HepG2 (cell line): ENCODE results near the gene TTLL10. TPM values are rescaled to one million over a fixed set of nuclear protein-coding genes. Genes with fewer than 3 reads are reported as not detected.

Experiments used
- ATAC-seq: fragments of 200-7000 bp; cut with Tn5 transposase; 3 replicates; pipeline ENCODE4 v1.9.1; 2020; ENCODE audit warnings: mild to moderate bottlenecking, moderate library complexity
- BruUV-seq: library from RNA; stranded (reverse); fragments of 400-500 nt; replicated peaks from 2 replicates; lab custom pipeline; 2021; lab: Mats Ljungman, UMichigan
- CTCF ChIA-PET: fragments of 300-600 bp; formaldehyde crosslinking; extraction: SDS; loops from one replicate; lab custom pipeline; 2021; ENCODE audit warnings: low total read pairs, inconsistent platforms, low intra/inter-chr PET ratio; lab: Yijun Ruan, JAX
- POLR2A ChIA-PET: fragments of 350-600 bp; sonication (Branson Sonifier 250); formaldehyde crosslinking; loops from one replicate; lab custom pipeline; 2020; ENCODE audit warnings: antibody characterized with exemption, inconsistent platforms; lab: Yijun Ruan, JAX
- DNase-seq: peaks from one replicate; pipeline ENCODE4 v3.0.0-alpha.2; 2015; ENCODE audit warnings: low spot score
- FAIRE-seq: peaks from 3 replicates; lab custom pipeline; 2011; peaks lifted over from hg19 to GRCh38; lab: Jason Lieb, UNC
- H2AFZ ChIP-seq: one replicate; pipeline ENCODE4 v1.6.1; 2011; ENCODE audit warnings: low read length, inconsistent platforms
- H3K27ac ChIP-seq: fragments of 300-600 bp; 3 replicates; pipeline ENCODE4 v1.8.0; 2011; ENCODE audit warnings: mixed run types, mild to moderate bottlenecking, mixed read lengths, low read length, inconsistent platforms; ENCODE audit not compliant: insufficient read depth; ENCODE audit errors: extremely low read length
- H3K27me3 ChIP-seq, 2 experiments: fragments of 200-600 bp in 1 of 2; 2 replicates in 1 of 2; 3 replicates in 1 of 2; pipeline versions ENCODE4 v1.6.0 to v1.8.0; 2011; ENCODE audit warnings: low read length in 2 of 2, mild to moderate bottlenecking in 2 of 2, moderate library complexity in 2 of 2, inconsistent platforms in 1 of 2; ENCODE audit not compliant: insufficient read depth in 2 of 2, control insufficient read depth in 1 of 2
- H3K36me3 ChIP-seq, 2 experiments: fragments of 200-600 bp in 1 of 2; replicated peaks in 1 of 2; 2 replicates in 1 of 2; 3 replicates in 1 of 2; pipeline versions ENCODE4 v1.5.1 to v1.8.0; 2011; ENCODE audit warnings: low read length in 2 of 2, inconsistent platforms in 1 of 2; ENCODE audit not compliant: insufficient read depth in 2 of 2, control insufficient read depth in 1 of 2
- H3K4me1 ChIP-seq: 2 replicates; pipeline ENCODE4 v1.5.1; 2012; ENCODE audit warnings: low read length, inconsistent platforms; ENCODE audit not compliant: insufficient read depth
- H3K4me2 ChIP-seq: 2 replicates; pipeline ENCODE4 v1.6.0; 2011; ENCODE audit warnings: low read depth, low read length, inconsistent platforms
- H3K4me3 ChIP-seq, 3 experiments: fragments of 200-600 bp in 1 of 3; sonication (generic), shearing (Covaris generic) in 1 of 3; replicated peaks in 1 of 3; 2 replicates each; pipeline ENCODE4 v1.5.1; 2011 to 2016; ENCODE audit warnings: low read length in 3 of 3, inconsistent platforms in 2 of 3, low read depth in 2 of 3, mild to moderate bottlenecking in 2 of 3, control low read depth in 1 of 3, mixed read lengths in 1 of 3; ENCODE audit not compliant: insufficient read depth in 1 of 3
- H3K79me2 ChIP-seq: one replicate; pipeline ENCODE4 v1.6.1; 2011; ENCODE audit warnings: low read length, inconsistent platforms; ENCODE audit not compliant: insufficient read depth
- H3K9ac ChIP-seq: 2 replicates; pipeline ENCODE4 v1.6.0; 2011; ENCODE audit warnings: mild to moderate bottlenecking, low read depth, low read length, inconsistent platforms; ENCODE audit not compliant: insufficient read depth
- H3K9me3 ChIP-seq: 2 replicates; pipeline ENCODE4 v1.5.1; 2012; ENCODE audit warnings: mild to moderate bottlenecking, low read length
- H4K20me1 ChIP-seq: 2 replicates; pipeline ENCODE4 v1.6.0; 2011; ENCODE audit warnings: inconsistent platforms, mild to moderate bottlenecking, low read length, moderate library complexity; ENCODE audit not compliant: insufficient read depth
- ATF1 ChIP-seq: IDR thresholded peaks from 2 replicates; pipeline ENCODE4 v1.6.1; 2016; ENCODE audit warnings: mild to moderate bottlenecking, control low read depth
- KMT2A ChIP-seq: sonication (generic); formaldehyde crosslinking; IDR thresholded peaks from 2 replicates; pipeline ENCODE4 v1.4.0; 2020; ENCODE audit warnings: missing genetic modification reagents
- NFIC ChIP-seq: IDR thresholded peaks from 2 replicates; pipeline ENCODE4 v1.6.1; 2012; ENCODE audit warnings: mild to moderate bottlenecking, low read length, inconsistent platforms
- PCBP2 ChIP-seq: fragments of 200-400 bp; formaldehyde crosslinking; optimal IDR thresholded peaks from 2 replicates; pipeline ENCODE3; 2018; ENCODE audit warnings: low read length, low read depth; ENCODE audit not compliant: poor library complexity, severe bottlenecking
- SIN3A ChIP-seq: IDR thresholded peaks from 2 replicates; pipeline ENCODE4 v1.6.1; 2011; ENCODE audit warnings: low read depth, mild to moderate bottlenecking, control low read depth, low read length, borderline replicate concordance
- SNAI1 ChIP-seq: sonication (generic); formaldehyde crosslinking; IDR thresholded peaks from 2 replicates; pipeline ENCODE4 v1.5.0; 2020; ENCODE audit warnings: mild to moderate bottlenecking, missing genetic modification reagents, borderline replicate concordance
- ZNF124 ChIP-seq: sonication (generic); formaldehyde crosslinking; IDR thresholded peaks from 2 replicates; pipeline ENCODE4 v1.4.0; 2020; ENCODE audit warnings: missing genetic modification reagents
- ZNF615 ChIP-seq: sonication (generic); formaldehyde crosslinking; IDR thresholded peaks from 2 replicates; pipeline ENCODE4 v1.5.0; 2020; ENCODE audit warnings: mild to moderate bottlenecking, missing genetic modification reagents, borderline replicate concordance
- ZNF792 ChIP-seq: IDR thresholded peaks from 2 replicates; pipeline ENCODE4 v1.6.1; 2016
- WGBS: methylation state at CpG from one replicate; pipeline ENCODE4 v1.1.6; 2017; ENCODE audit warnings: low lambda C conversion rate; 5-methylcytosine and 5-hydroxymethylcytosine counted together
- in situ Hi-C: cut with HindIII; loops from 2 replicates; pipeline ENCODE4 v1.10.0; 2017; ENCODE audit warnings: low pct_unique_long_range_greater_than_20kb; ENCODE audit not compliant: extremely low pct_ligation_motif_present
- intact Hi-C: fragments of 100-400 bp; cut with micrococcal nuclease; formaldehyde crosslinking; loops from one replicate; pipeline ENCODE4 v1.10.0; 2022; ENCODE audit not compliant: unreplicated experiment
- polyA plus RNA-seq, 8 experiments: library from polyadenylated mRNA; depleted of rRNA in 3 of 8; stranded (reverse) in 7 of 8; unstranded in 1 of 8; fragments of >200 nt; fragmentation: Illumina TruSeq in 4 of 8; extraction: Trizol in 4 of 8; gene quantifications; 2 replicates each; pipeline versions ENCODE4 v1.2.1 to v1.2.3, GENCODE V29; 2011 to 2016; ENCODE audit warnings: low read depth in 4 of 8, missing spikeins in 1 of 8, mixed read lengths in 1 of 8; ENCODE audit not compliant: insufficient read depth in 1 of 8
- total RNA-seq, 5 experiments: library from RNA; depleted of rRNA; stranded (reverse); fragments of >200 nt; fragmentation: Illumina TruSeq; extraction: Trizol; gene quantifications; 2 replicates each; pipeline ENCODE4 v1.2.3, GENCODE V29; 2016; ENCODE audit warnings: low read depth in 1 of 5
- TF ChIP-seq, protein P1 (sequence below), 2 experiments: IDR thresholded peaks; 2 replicates each; pipeline ENCODE4 v1.6.1; 2011 to 2012; ENCODE audit warnings: low read length in 2 of 2, borderline replicate concordance in 1 of 2, low read depth in 1 of 2, mild to moderate bottlenecking in 1 of 2, moderate library complexity in 1 of 2

TTLL10 gene
- total and polyA plus RNA-seq, 2 of the 13 experiments (the other 11 are each of a cell fraction or from before 2014, with no cell fraction given): not detected

DNA sequence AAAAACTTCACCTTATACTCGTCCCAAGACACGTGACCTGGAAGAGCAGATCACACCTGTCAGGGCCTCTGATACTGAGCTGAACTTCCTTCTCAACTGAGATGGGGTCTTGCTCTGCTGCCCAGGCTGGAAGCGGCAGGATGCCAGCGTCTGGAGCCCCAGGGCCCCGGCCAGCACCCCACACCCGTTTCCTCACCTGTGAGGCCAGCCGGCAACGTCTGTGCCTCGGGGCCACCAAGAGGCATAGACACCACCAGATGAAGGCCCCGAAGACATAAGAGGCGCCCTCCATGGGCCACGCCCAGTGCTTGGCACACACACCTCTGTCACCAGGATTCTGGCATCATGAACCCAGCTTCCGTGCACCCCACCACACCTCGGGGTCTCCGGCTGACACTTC, 49.6 kb downstream of the TTLL10 start:
- Histone ChIP-seq H3K4me1 (no peaks in the 10 kb centered on the region), H4K20me1 (0 out of 2 replicates have a peak, but pooled peaks cover 7% of the 10 kb centered on the region), H3K27ac (no peak overlapping the region), H3K4me3 (no peak overlapping the region), H3K4me2 (no peak overlapping the region), H2AFZ (no peak overlapping the region), H3K9ac (no peak overlapping the region), H3K36me3 (peaks cover 34 to 74% of the 10 kb centered on the region in 2 experiments), H3K9me3 (no peaks in the 10 kb centered on the region), H3K27me3 (no peaks in the 10 kb centered on the region), H3K79me2 (peaks cover 20% of the 10 kb centered on the region)
- ChIA-PET POLR2A (no interaction called here), CTCF (no interaction called here)
- 96% methylated on average over 8 of the region's 15 CpGs for WGBS
- intact Hi-C loops (no loop called here), in situ Hi-C loops (no loop called here)
- TF ChIP-seq SIN3A (no peak), NFIC (no peak), ZNF792 (CRISPR knock-in tag) (no peak), ATF1 (CRISPR knock-in tag) (no peak), KMT2A (CRISPR knock-in tag) (no peak), SNAI1 (CRISPR knock-in tag) (no peak), PCBP2 (no peak), ZNF615 (CRISPR knock-in tag) (no peak), ZNF124 (CRISPR knock-in tag) (no peak)
- TF ChIP-seq, protein P1, sequence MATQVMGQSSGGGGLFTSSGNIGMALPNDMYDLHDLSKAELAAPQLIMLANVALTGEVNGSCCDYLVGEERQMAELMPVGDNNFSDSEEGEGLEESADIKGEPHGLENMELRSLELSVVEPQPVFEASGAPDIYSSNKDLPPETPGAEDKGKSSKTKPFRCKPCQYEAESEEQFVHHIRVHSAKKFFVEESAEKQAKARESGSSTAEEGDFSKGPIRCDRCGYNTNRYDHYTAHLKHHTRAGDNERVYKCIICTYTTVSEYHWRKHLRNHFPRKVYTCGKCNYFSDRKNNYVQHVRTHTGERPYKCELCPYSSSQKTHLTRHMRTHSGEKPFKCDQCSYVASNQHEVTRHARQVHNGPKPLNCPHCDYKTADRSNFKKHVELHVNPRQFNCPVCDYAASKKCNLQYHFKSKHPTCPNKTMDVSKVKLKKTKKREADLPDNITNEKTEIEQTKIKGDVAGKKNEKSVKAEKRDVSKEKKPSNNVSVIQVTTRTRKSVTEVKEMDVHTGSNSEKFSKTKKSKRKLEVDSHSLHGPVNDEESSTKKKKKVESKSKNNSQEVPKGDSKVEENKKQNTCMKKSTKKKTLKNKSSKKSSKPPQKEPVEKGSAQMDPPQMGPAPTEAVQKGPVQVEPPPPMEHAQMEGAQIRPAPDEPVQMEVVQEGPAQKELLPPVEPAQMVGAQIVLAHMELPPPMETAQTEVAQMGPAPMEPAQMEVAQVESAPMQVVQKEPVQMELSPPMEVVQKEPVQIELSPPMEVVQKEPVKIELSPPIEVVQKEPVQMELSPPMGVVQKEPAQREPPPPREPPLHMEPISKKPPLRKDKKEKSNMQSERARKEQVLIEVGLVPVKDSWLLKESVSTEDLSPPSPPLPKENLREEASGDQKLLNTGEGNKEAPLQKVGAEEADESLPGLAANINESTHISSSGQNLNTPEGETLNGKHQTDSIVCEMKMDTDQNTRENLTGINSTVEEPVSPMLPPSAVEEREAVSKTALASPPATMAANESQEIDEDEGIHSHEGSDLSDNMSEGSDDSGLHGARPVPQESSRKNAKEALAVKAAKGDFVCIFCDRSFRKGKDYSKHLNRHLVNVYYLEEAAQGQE (IDR thresholded peaks at IDR 0.05; ENCODE audit: borderline replicate concordance in 1 of 2, low read depth in 1 of 2, low read length in 2 of 2): no peak
- DNase-seq (no peak), FAIRE-seq (no peak), ATAC-seq (no peak)
- no TSS peak for BruUV-seq
